HepG2 (cell line): ENCODE measurements around the gene QSER1. TPM values are rescaled to one million over a fixed set of nuclear protein-coding genes. Genes with fewer than 3 reads are reported as not detected.

Experiments used
- BATF2 ChIP-seq: sonication (generic); formaldehyde crosslinking; IDR thresholded peaks from 2 replicates; pipeline ENCODE4 v1.8.0; 2022; ENCODE audit warnings: mild to moderate bottlenecking, missing genetic modification reagents, moderate library complexity
- FOXM1 ChIP-seq: sonication (generic); formaldehyde crosslinking; IDR thresholded peaks from 2 replicates; pipeline ENCODE4 v1.5.0; 2020; ENCODE audit warnings: missing genetic modification reagents
- GABPB1 ChIP-seq: IDR thresholded peaks from 2 replicates; pipeline ENCODE4 v1.6.1; 2016; ENCODE audit warnings: mild to moderate bottlenecking, missing genetic modification reagents, moderate library complexity, missing compliant biosample characterization
- GATA4 ChIP-seq: sonication (generic); IDR thresholded peaks from 2 replicates; pipeline ENCODE4 v1.6.1; 2016; ENCODE audit warnings: antibody characterized with exemption, low read depth, borderline replicate concordance
- HMGXB4 ChIP-seq, 2 experiments: sonication (generic) in 1 of 2; formaldehyde crosslinking in 1 of 2; IDR thresholded peaks; 2 replicates each; pipeline versions ENCODE4 v1.4.0 to v1.6.1; 2018 to 2020; ENCODE audit warnings: missing genetic modification reagents in 2 of 2, borderline replicate concordance in 1 of 2, low read depth in 1 of 2, mild to moderate bottlenecking in 1 of 2, missing biosample characterization in 1 of 2
- HNRNPUL1 ChIP-seq: fragments of 200-400 bp; formaldehyde crosslinking; IDR thresholded peaks from 2 replicates; pipeline ENCODE4 v1.6.1; 2017; ENCODE audit warnings: low read depth, mild to moderate bottlenecking, low read length, moderate library complexity
- IKZF4 ChIP-seq: sonication (generic); formaldehyde crosslinking; IDR thresholded peaks from 2 replicates; pipeline ENCODE4 v1.5.1; 2020; ENCODE audit warnings: borderline replicate concordance, mild to moderate bottlenecking, low read depth, missing genetic modification reagents; ENCODE audit errors: not compliant biosample characterization
- KAT8 ChIP-seq: IDR thresholded peaks from 2 replicates; pipeline ENCODE4 v1.6.1; 2016; ENCODE audit warnings: missing genetic modification reagents, missing compliant biosample characterization
- PLSCR1 ChIP-seq: sonication (generic); formaldehyde crosslinking; IDR thresholded peaks from 2 replicates; pipeline ENCODE4 v1.5.0; 2020; ENCODE audit warnings: missing genetic modification reagents, mild to moderate bottlenecking, borderline replicate concordance
- POGK ChIP-seq: sonication (generic); formaldehyde crosslinking; conservative IDR thresholded peaks from 2 replicates; pipeline ENCODE4 v1.8.0; 2022; ENCODE audit warnings: mild to moderate bottlenecking, moderate library complexity, missing genetic modification reagents
- RNF2 ChIP-seq: fragments of 450-650 bp; conservative IDR thresholded peaks from 2 replicates; pipeline ENCODE4 v1.6.1; 2016; ENCODE audit warnings: low read depth
- SNRNP70 ChIP-seq: fragments of 200-400 bp; formaldehyde crosslinking; IDR thresholded peaks from 2 replicates; pipeline ENCODE4 v1.6.1; 2017; ENCODE audit warnings: mild to moderate bottlenecking, low read depth, low read length, moderate library complexity
- SRSF1 ChIP-seq: fragments of 200-400 bp; formaldehyde crosslinking; optimal IDR thresholded peaks from 2 replicates; pipeline ENCODE3; 2017; ENCODE audit warnings: mild to moderate bottlenecking, low read depth, low read length, moderate library complexity
- SRY ChIP-seq: sonication (generic); formaldehyde crosslinking; IDR thresholded peaks from 2 replicates; pipeline ENCODE4 v1.8.0; 2022; ENCODE audit warnings: mild to moderate bottlenecking, missing genetic modification reagents
- ZBTB43 ChIP-seq: sonication (generic); formaldehyde crosslinking; conservative IDR thresholded peaks from 2 replicates; pipeline ENCODE4 v1.4.0; 2020; ENCODE audit warnings: missing genetic modification reagents
- ZNF180 ChIP-seq: sonication (generic); formaldehyde crosslinking; IDR thresholded peaks from 2 replicates; pipeline ENCODE4 v1.4.0; 2020; ENCODE audit warnings: low read depth, missing genetic modification reagents, borderline replicate concordance
- ZNF275 ChIP-seq: sonication (generic); formaldehyde crosslinking; IDR thresholded peaks from 2 replicates; pipeline ENCODE4 v1.8.0; 2022; ENCODE audit warnings: missing genetic modification reagents, mild to moderate bottlenecking, inconsistent platforms, borderline replicate concordance
- ZNF430 ChIP-seq: sonication (generic); formaldehyde crosslinking; IDR thresholded peaks from 2 replicates; pipeline ENCODE4 v1.9.0; 2021; ENCODE audit warnings: mild to moderate bottlenecking, missing genetic modification reagents
- ZNF577 ChIP-seq: sonication (generic); formaldehyde crosslinking; IDR thresholded peaks from 2 replicates; pipeline ENCODE4 v1.4.0; 2020; ENCODE audit warnings: mild to moderate bottlenecking, low read depth, missing genetic modification reagents, borderline replicate concordance
- polyA plus RNA-seq, 8 experiments: library from polyadenylated mRNA; depleted of rRNA in 3 of 8; stranded (reverse) in 7 of 8; unstranded in 1 of 8; fragments of >200 nt; fragmentation: Illumina TruSeq in 4 of 8; extraction: Trizol in 4 of 8; gene quantifications; 2 replicates each; pipeline versions ENCODE4 v1.2.1 to v1.2.3, GENCODE V29; 2011 to 2016; ENCODE audit warnings: low read depth in 4 of 8, missing spikeins in 1 of 8, mixed read lengths in 1 of 8; ENCODE audit not compliant: insufficient read depth in 1 of 8
- total RNA-seq, 5 experiments: library from RNA; depleted of rRNA; stranded (reverse); fragments of >200 nt; fragmentation: Illumina TruSeq; extraction: Trizol; gene quantifications; 2 replicates each; pipeline ENCODE4 v1.2.3, GENCODE V29; 2016; ENCODE audit warnings: low read depth in 1 of 5

Gene QSER1
- total and polyA plus RNA-seq, 2 of the 13 experiments (the other 11 are each of a cell fraction or from before 2014, with no cell fraction given), result 8.9 to 17.3 TPM

- TF ChIP-seq IKZF4 (CRISPR knock-in tag) (no peak), RNF2 (peak; percentile 56), ZNF180 (CRISPR knock-in tag) (no peak), GABPB1 (CRISPR knock-in tag) (peak; percentile 75), PLSCR1 (CRISPR knock-in tag) (no peak), BATF2 (CRISPR knock-in tag) (0 out of 2 replicates have a peak, but pooled peaks have one; percentile 56), SRSF1 (peak; percentile 68), HMGXB4 (CRISPR knock-in tag; IDR thresholded peaks at IDR 0.05; ENCODE audit: borderline replicate concordance in 1 of 2, low read depth in 1 of 2) (peak; percentile 59 to 85; a peak in 2 of 4 replicates), FOXM1 (CRISPR knock-in tag) (no peak), GATA4 (no peak), POGK (CRISPR knock-in tag) (peak; percentile 57; the same call in 1 of the 2 replicates), HNRNPUL1 (no peak), ZNF430 (CRISPR knock-in tag) (peak; percentile 75; the same call in 1 of the 2 replicates), SNRNP70 (no peak), SRY (CRISPR knock-in tag) (no peak; the same call in 1 of the 2 replicates), ZBTB43 (CRISPR knock-in tag) (no peak; the same call in 1 of the 2 replicates), ZNF275 (peak; percentile 67; the same call in 1 of the 2 replicates), KAT8 (CRISPR knock-in tag) (peak; percentile 57), ZNF577 (CRISPR knock-in tag) (no peak)
Measured at GRCh38 chr11:33015621-33016551, 123.3 kb downstream of the QSER1 start, which contains the start of gene DEPDC7 (continued).
